ENCODE measurements around the gene GDF10.

Gene GDF10

GRCh38 chr10:47348661-47349470 lies 48.9 kb downstream of the GDF10 start:
- no peak for DNase-seq (ENCODE audit: low read depth, low spot score)
- no peak overlapping the region for H3K27ac ChIP-seq

GRCh38 chr10:47349516-47349915 lies 49.5 kb downstream of the GDF10 start:
- H3K27ac ChIP-seq, result no peak overlapping the region
- DNase-seq (ENCODE audit: low read depth, low spot score), result no peak

DNA sequence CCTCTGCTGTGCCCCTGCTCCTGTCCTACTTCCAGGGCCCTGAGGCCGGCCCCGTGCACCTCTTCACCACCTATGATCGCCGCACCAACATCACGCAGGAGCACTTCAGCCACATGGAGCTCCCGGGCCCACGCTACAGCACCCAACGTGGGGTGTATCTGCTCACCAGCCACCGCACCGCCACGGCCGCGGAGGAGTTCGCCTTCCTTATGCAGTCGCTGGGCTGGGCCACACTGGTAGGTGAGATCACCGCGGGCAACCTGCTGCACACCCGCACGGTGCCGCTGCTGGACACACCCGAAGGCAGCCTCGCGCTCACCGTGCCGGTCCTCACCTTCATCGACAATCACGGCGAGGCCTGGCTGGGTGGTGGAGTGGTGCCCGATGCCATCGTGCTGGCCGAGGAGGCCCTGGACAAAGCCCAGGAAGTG lies 50.0 kb downstream of the GDF10 start:
- no peak overlapping the region for H3K27ac ChIP-seq
- DNase-seq (ENCODE audit: low read depth, low spot score), result no peak

GRCh38 chr10:47350671-47351640 lies 51.0 kb downstream of the GDF10 start:
- no peak for DNase-seq (ENCODE audit: low read depth, low spot score)

DNA sequence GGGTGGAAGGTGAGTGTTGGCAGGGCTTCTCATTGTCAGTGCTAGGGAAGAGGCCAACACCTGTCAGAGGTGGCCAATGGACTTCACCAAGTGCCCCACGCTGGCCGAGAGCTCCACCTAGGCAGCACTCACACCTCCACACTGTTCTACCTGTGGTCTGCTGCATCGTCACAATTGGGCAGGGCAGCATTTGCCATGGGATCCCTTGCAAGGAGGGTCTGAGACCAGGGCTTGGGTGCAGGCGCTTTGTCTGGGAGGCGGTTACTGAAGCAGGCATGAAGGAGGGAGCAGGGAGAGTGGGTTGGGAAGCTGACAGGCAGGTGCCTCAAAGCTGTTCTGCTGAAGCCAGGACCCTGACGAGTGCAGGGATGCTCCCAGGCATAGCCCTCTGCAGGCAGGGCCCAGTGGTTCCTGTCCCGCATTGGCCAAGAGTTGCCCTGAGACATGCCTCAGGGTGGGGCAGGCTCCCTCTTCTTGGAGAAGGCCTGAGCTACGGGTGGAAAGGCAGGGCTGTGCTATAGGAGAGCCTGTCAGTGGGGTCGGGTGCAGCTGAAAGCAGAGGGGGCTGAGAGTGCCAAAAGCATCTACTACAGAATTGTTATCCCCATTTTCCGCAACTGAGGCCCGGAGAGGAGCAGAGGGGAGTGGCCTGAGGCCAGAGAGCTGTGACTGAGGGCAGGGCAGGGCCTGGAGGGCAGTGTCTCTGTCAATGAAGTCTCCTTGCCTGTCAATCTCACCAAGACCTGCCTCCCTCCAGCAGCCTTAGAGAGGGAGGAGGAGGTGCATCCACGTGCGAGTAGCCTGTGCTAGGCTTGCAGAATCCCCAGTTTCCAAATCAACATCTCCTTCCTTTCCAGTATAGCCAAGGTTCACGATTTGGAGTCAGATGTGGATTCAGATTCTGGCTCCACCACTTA lies 52.2 kb downstream of the GDF10 start:
- H3K27ac ChIP-seq, result no peak overlapping the region
- DNase-seq (ENCODE audit: low read depth, low spot score), result no peak

More at GRCh38 chr10:47350671-47351640, 51.0 kb downstream of the GDF10 start:
- no peak overlapping the region for H3K27ac ChIP-seq

GRCh38 chr10:47353351-47353750 lies 53.4 kb downstream of the GDF10 start:
- H3K27ac ChIP-seq, result no peak overlapping the region
- no peak for DNase-seq (ENCODE audit: low read depth, low spot score)

DNA sequence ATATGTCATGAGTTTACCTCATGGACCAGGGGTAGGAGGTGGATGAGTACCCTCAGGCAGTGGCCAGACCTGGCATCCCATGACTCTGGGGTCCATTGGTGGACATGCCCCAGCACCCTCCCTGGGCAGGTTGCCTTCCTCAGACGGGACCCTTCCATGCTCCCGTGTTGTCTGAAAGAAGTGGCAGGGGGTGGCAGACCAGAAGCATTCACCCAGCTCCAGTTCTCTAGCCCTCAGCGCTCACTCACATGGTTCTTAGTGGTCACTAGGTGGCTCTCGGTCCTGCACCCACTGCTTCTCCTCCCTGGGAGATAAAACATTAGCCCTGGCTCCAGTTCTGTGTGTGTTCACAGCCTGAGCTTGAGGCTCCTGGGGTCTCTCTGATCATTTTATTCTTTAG lies 54.2 kb downstream of the GDF10 start:
- DNase-seq (ENCODE audit: low read depth, low spot score), result no peak
- no peak overlapping the region for H3K27ac ChIP-seq

DNA sequence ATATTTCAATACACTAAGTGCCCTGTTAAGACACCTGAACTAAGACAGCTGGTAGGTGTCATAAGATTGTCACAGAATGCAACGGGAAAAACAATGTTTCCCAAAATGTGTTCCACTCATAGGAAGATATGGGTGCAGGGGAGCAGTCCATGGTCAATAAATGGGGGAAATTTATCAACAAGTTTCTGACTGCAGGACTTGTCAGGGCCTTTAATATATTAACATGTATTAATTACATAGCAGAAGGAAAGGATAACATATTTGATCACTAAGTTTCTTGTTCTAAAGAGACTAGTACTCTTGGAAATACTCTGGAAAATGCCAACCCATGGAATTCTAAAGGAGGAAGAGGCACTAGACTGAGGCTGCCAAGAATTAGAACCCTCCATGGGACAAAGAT lies 54.9 kb downstream of the GDF10 start:
- H3K27ac ChIP-seq, result no peak overlapping the region
- DNase-seq (ENCODE audit: low read depth, low spot score), result no peak

DNA sequence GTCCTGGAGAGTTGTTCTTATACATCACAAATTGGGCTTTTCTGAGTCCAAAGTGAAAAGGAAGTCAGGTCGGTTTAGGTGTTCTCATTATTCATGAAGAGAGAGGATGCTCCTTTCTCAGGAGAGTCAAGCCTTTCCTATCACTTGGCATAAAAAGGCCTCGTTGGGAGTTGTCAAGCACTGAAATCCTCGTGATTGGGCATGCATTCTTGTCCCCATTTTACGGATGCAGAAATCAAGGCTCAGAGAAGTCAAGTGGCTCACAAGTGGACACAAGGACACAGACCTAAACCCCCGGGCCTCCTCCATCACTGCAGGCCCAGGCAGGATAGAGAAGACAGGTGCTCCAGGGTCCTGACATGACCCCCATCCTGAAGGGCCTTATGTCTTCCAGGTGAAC lies 56.7 kb downstream of the GDF10 start:
- DNase-seq (ENCODE audit: low read depth, low spot score), result no peak
- H3K27ac ChIP-seq, result no peak overlapping the region

DNA sequence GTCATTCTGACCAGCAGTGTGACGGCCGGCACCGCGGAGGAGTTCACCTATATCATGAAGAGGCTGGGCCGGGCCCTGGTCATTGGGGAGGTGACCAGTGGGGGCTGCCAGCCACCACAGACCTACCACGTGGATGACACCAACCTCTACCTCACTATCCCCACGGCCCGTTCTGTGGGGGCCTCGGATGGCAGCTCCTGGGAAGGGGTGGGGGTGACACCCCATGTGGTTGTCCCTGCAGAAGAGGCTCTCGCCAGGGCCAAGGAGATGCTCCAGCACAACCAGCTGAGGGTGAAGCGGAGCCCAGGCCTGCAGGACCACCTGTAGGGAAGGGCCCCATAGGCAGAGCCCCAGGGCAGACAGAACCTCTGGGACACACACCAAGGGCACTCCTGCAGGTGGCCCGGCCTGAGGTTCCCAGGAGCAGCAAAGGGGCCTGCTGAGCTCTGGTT lies 57.2 kb downstream of the GDF10 start:
- H3K27ac ChIP-seq, result no peak overlapping the region
- no peak for DNase-seq (ENCODE audit: low read depth, low spot score)

DNA sequence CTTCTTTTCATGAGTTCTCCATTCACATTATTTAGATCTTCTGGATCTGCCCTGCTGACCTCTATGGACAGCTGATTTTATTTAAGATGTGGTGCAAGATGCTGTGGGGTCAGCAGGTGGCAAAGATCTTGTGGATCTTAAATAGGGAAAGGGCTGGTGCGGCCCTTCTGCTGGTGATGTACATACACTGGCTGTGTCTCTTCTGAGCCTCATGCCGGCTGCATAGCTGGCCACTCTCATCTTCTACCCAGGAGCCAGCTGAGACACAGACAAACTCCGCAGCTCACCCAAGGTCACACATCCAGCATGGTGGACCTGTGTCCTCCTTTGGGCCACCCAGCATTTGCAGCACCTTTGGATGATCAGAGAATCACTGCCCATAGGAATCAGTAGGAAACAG lies 57.9 kb downstream of the GDF10 start:
- DNase-seq (ENCODE audit: low read depth, low spot score), result no peak
- no peak overlapping the region for H3K27ac ChIP-seq

GRCh38 chr10:47358457-47358856 lies 58.5 kb downstream of the GDF10 start:
- DNase-seq (ENCODE audit: low read depth, low spot score), result no peak
- H3K27ac ChIP-seq, result no peak overlapping the region

DNA sequence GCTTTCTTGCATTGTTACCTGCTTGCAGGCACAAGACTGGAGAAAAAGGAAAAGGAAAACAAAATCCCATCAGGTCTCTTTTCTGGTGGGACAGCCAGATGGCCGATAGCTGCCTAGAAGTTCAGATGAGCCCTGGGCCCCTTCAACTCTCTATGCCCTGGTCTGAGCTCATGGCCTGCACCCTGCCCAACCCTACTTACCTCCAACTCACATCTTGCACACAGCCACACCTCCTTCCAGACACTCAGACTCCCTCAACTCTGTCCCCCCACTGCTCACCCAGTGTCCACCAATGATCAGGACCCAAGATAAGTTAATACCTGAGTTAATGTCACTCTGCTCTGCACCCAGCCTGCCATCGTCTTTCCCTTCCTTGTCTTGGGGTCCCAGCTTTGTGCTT lies 59.1 kb downstream of the GDF10 start:
- no peak for DNase-seq (ENCODE audit: low read depth, low spot score)
- no peak overlapping the region for H3K27ac ChIP-seq

- DNase-seq (ENCODE audit: low read depth, low spot score), result no peak
- no peak overlapping the region for H3K27ac ChIP-seq
Observed at GRCh38 chr10:47359626-47360418, 59.8 kb downstream of the GDF10 start.

- no peak for DNase-seq (ENCODE audit: low read depth, low spot score)
Observed at GRCh38 chr10:47360419-47361040, 60.5 kb downstream of the GDF10 start.

GRCh38 chr10:47361293-47361692 lies 61.3 kb downstream of the GDF10 start:
- no peak overlapping the region for H3K27ac ChIP-seq
- DNase-seq (ENCODE audit: low read depth, low spot score), result no peak

More at GRCh38 chr10:47360419-47361040, 60.5 kb downstream of the GDF10 start:
- H3K27ac ChIP-seq, result no peak overlapping the region

DNA sequence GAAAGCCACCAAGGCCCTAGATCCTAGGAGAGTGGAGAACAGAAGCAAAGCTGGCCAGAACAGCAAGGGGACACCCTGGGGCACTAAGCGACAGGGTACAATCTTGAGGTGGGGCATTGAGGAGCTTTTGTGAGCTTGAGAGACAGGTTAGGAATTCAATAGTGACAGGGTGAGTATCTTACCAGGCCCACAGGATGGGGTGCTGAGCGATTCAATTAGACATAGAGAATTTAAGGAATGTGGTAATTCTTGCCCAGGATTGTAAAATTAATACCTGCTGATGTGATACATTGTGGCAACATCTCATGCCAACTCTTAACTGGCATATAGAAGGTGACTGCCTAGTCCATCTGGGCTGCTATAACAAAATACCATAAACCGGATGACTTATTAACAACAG lies 62.2 kb downstream of the GDF10 start:
- no peak overlapping the region for H3K27ac ChIP-seq
- DNase-seq (ENCODE audit: low read depth, low spot score), result no peak

Data from epithelial cell of prostate (primary cell).